Measurements from ENCODE around the gene SLC8A3.
A peak's percentile ranks its signal among the peaks of the same experiment; 100 is the strongest.

Gene SLC8A3

GRCh38 chr14:70019695-70020094 lies 169.1 kb downstream of the SLC8A3 start:
- DNase-seq, result no peak

- DNase-seq, result no peak
Measured at GRCh38 chr14:70018713-70019211, 170.0 kb downstream of the SLC8A3 start.

- no peak for DNase-seq
Measured at GRCh38 chr14:70018230-70018629, 170.5 kb downstream of the SLC8A3 start.

GRCh38 chr14:70014406-70015095 lies 174.2 kb downstream of the SLC8A3 start:
- no peak for DNase-seq

- no peak for DNase-seq
Measured at GRCh38 chr14:70013271-70013873, 175.4 kb downstream of the SLC8A3 start.

GRCh38 chr14:70011708-70012107 lies 177.0 kb downstream of the SLC8A3 start:
- DNase-seq, result no peak

GRCh38 chr14:70011098-70011497 lies 177.7 kb downstream of the SLC8A3 start:
- peak; percentile 47 for DNase-seq

GRCh38 chr14:70009961-70010360 lies 178.8 kb downstream of the SLC8A3 start:
- no peak for DNase-seq

GRCh38 chr14:70008284-70009262 lies 180.2 kb downstream of the SLC8A3 start:
- no peak for DNase-seq

- no peak for DNase-seq
Measured at GRCh38 chr14:70006699-70007098, 182.1 kb downstream of the SLC8A3 start.

- DNase-seq, result no peak
Measured at GRCh38 chr14:70005281-70005805, 183.4 kb downstream of the SLC8A3 start.

GRCh38 chr14:70004791-70005190 lies 184.0 kb downstream of the SLC8A3 start:
- no peak for DNase-seq

- DNase-seq, result no peak
Measured at GRCh38 chr14:70002589-70003346, 186.0 kb downstream of the SLC8A3 start.

- DNase-seq, result no peak
Measured at GRCh38 chr14:70000601-70001000, 188.2 kb downstream of the SLC8A3 start.

GRCh38 chr14:69999261-69999674 lies 189.5 kb downstream of the SLC8A3 start:
- DNase-seq, result no peak

- no peak for DNase-seq
Measured at GRCh38 chr14:69997849-69998248, 190.9 kb downstream of the SLC8A3 start.

- no peak for DNase-seq
Measured at GRCh38 chr14:69996216-69996615, 192.5 kb downstream of the SLC8A3 start.

All from NCI-H1105 (cell line).